Kidney (tissue), 14 donors: ENCODE data around the gene MYOZ1. TPM values are rescaled to one million over a fixed set of nuclear protein-coding genes. Genes with fewer than 3 reads are reported as not detected.

Experiments used
- DNase-seq, 5 donors: peaks; one replicate each; pipeline ENCODE4 v3.0.0-alpha.2; 2013 to 2020
- FAIRE-seq: peaks from 2 replicates; lab custom pipeline; 2012; peaks lifted over from hg19 to GRCh38; lab: Jason Lieb, UNC
- H3K27ac ChIP-seq, 2 donors: one replicate each; pipeline ENCODE4 v1.7.0; 2013; ENCODE audit warnings: low read depth in 2 of 2, low read length in 2 of 2, inconsistent platforms in 1 of 2
- H3K27me3 ChIP-seq: one replicate; pipeline ENCODE4 v1.7.1; 2013; ENCODE audit warnings: low read length, inconsistent platforms; ENCODE audit not compliant: control insufficient read depth, insufficient read depth
- H3K36me3 ChIP-seq, 3 donors: one replicate each; pipeline versions ENCODE4 v1.7.0 to v1.7.1; 2013; ENCODE audit warnings: low read length in 3 of 3, control low read depth in 1 of 3, inconsistent platforms in 1 of 3; ENCODE audit not compliant: insufficient read depth in 3 of 3, control insufficient read depth in 2 of 3
- H3K4me1 ChIP-seq, 3 donors: one replicate each; pipeline versions ENCODE4 v1.7.0 to v1.7.1; 2013; ENCODE audit warnings: low read length in 3 of 3, inconsistent platforms in 1 of 3, low read depth in 1 of 3; ENCODE audit not compliant: control insufficient read depth in 2 of 3, insufficient read depth in 2 of 3
- H3K4me3 ChIP-seq, 3 donors: one replicate each; pipeline versions ENCODE4 v1.7.0 to v1.8.1; 2013; ENCODE audit warnings: low read length in 3 of 3, control low read depth in 1 of 3, inconsistent platforms in 1 of 3
- H3K9ac ChIP-seq, 3 donors: one replicate each; pipeline versions ENCODE4 v1.7.0 to v1.7.1; 2013; ENCODE audit warnings: low read length in 3 of 3, control low read depth in 1 of 3, inconsistent platforms in 1 of 3
- H3K9me3 ChIP-seq, 3 donors: one replicate each; pipeline versions ENCODE4 v1.7.0 to v1.7.1; 2013; ENCODE audit warnings: low read length in 3 of 3, control low read depth in 1 of 3, inconsistent platforms in 1 of 3; ENCODE audit not compliant: control insufficient read depth in 2 of 3, insufficient read depth in 1 of 3
- intact Hi-C: fragments of 100-400 bp; cut with DNase I; formaldehyde crosslinking; loops from one replicate; pipeline ENCODE4 v1.11.1; 2022
- polyA plus RNA-seq: library from polyadenylated mRNA; stranded (reverse); fragments of 350-450 nt; fragmentation: Illumina TruSeq; extraction: RNeasy Lipid Tissue Mini Kit (QIAGEN cat#74804); gene quantifications from one replicate; pipeline ENCODE4 v1.2.3, GENCODE V29; 2014; ENCODE audit warnings: low read depth, low replicate concordance; ENCODE audit not compliant: insufficient read depth
- total RNA-seq: library from RNA; stranded (reverse); fragmentation: NEBNext Ultra II Directional; extraction: Animal tissue kit (Norgen Biotek cat#: 25700); gene quantifications from one replicate; pipeline ENCODE4 v1.2.1, GENCODE V29; 2021
- TF ChIP-seq, protein P1 (sequence below): IDR thresholded peaks from 3 replicates; pipeline ENCODE4 v1.5.1; 2012; ENCODE audit warnings: mild to moderate bottlenecking, moderate library complexity, borderline replicate concordance; ENCODE audit not compliant: insufficient read depth; ENCODE audit errors: extremely low read depth
- donor health status: control.
- donor health status: control.
- donor health status: control.
- donor health status: control.
- donor health status: control.
- donor health status: DM: yes; HTN: yes; CAD: no.
- donor health status: Normal renal cell carcinoma (clear cell type).

MYOZ1 gene
- total and polyA plus RNA-seq, 2 donors from 2014 or later: 3.5 to 9.2 TPM

DNA sequence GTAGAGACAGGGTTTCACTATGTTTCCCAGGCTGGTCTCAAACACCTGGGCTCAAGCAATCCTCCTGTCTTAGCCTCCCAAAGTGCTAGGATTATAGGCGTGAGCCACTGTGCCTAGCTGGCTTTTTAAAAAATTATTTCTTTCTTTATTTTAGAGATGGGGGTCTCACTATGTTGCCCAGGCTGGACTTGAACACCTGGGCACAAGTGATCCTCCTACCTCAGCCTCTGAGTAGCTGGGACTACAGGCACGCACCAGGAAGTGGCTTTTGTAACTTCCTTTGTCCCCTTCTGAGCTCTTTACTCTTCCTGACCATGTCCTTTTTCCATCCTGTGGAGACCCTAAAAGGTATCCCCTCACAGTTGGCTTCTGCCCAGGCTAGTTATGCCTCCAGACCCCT lies 2.1 kb upstream of the MYOZ1 start:
- FAIRE-seq (no peak), DNase-seq (no peak)
- Histone ChIP-seq H3K27me3 (no peaks in the 10 kb centered on the region), H3K4me1 (peaks cover 0 to 2% (median 0%) of the 10 kb centered on the region in 3 donors), H3K4me3 (no peak overlapping the region), H3K27ac (no peak overlapping the region), H3K36me3 (no peaks in the 10 kb centered on the region), H3K9ac (no peak overlapping the region), H3K9me3 (no peaks in the 10 kb centered on the region)
- intact Hi-C loops: loop anchor here (2.0 kb wide), 1 partner anchor 117 kb away; no protein-coding TSS in a partner anchor
- TF ChIP-seq, protein P1, sequence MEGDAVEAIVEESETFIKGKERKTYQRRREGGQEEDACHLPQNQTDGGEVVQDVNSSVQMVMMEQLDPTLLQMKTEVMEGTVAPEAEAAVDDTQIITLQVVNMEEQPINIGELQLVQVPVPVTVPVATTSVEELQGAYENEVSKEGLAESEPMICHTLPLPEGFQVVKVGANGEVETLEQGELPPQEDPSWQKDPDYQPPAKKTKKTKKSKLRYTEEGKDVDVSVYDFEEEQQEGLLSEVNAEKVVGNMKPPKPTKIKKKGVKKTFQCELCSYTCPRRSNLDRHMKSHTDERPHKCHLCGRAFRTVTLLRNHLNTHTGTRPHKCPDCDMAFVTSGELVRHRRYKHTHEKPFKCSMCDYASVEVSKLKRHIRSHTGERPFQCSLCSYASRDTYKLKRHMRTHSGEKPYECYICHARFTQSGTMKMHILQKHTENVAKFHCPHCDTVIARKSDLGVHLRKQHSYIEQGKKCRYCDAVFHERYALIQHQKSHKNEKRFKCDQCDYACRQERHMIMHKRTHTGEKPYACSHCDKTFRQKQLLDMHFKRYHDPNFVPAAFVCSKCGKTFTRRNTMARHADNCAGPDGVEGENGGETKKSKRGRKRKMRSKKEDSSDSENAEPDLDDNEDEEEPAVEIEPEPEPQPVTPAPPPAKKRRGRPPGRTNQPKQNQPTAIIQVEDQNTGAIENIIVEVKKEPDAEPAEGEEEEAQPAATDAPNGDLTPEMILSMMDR: no peak

DNA sequence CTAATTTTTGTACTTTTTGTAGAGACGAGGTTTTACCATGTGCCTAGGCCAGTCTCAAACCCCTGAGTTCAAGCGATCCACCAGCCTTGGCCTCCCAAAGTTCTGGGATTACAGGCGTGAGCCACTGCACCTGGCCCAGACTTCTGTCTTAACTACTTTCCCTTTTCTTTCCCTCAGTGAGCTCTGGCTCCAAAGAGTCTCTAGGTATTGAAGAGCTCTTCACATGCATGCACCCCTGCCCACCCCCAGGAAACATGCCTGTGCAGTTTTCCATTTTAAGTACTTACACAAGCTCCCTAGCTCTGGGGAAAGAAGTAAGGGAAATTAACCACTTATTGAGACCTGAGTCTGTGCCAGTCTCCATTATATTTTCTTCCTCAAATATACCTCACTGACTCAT lies 2.0 kb downstream of the MYOZ1 start:
- TF ChIP-seq, protein P1: no peak
- FAIRE-seq: no peak
- Histone ChIP-seq H3K4me1 (peaks cover 0 to 2% (median 0%) of the 10 kb centered on the region in 3 donors), H3K9me3 (no peaks in the 10 kb centered on the region), H3K27me3 (no peaks in the 10 kb centered on the region), H3K27ac (no peak overlapping the region), H3K36me3 (no peaks in the 10 kb centered on the region), H3K9ac (no peak overlapping the region), H3K4me3 (no peak overlapping the region)
- no peak for DNase-seq
- intact Hi-C loops: no loop called here

DNA sequence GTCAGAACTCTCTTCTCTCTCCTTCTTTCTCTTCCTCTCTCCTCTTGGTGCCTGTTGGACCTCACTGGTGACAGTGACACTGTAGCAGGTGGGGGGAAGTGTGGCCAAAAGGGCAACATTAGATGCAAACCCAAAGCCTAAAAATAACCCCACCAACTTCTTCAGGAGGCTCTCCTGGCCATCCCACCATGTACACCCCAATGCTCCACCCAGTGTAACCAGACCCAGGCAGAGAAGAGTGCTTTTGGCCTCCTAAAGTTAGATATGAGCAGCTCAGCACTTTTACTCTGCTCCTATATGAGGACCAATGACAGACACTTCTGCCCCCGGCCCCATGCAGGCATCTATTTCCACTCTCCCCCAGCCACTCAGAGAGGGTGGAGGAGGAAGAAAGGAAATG lies 5.5 kb downstream of the MYOZ1 start:
- Histone ChIP-seq H3K27me3 (no peaks in the 10 kb centered on the region), H3K27ac (no peak overlapping the region), H3K9me3 (no peaks in the 10 kb centered on the region), H3K9ac (no peak overlapping the region), H3K4me1 (no peaks in the 10 kb centered on the region), H3K4me3 (no peak overlapping the region), H3K36me3 (no peaks in the 10 kb centered on the region)
- TF ChIP-seq, protein P1: no peak
- DNase-seq (no peak), FAIRE-seq (no peak)
- intact Hi-C loops: no loop called here

DNA sequence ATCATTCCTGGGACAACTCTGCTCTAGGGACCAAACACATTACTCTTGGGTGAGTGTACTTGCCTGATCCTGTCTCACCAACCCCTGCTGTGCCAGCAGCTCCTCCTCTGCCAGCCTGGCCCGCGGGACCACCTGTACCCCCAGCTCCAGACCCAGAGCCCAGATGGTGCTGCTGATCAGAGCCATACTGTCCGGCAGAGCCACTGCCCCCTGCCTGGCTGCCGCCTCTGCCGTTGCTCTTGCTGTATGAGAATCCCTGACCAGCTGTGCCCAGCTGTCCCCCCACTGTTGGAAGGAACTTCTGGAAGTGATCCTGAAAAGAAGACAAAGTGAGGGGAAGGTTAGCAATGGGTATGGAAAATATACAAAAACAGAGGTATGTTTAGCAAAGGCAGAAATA lies 6.9 kb downstream of the MYOZ1 start:
- Histone ChIP-seq H3K27ac (no peak overlapping the region), H3K4me1 (no peaks in the 10 kb centered on the region), H3K9me3 (no peaks in the 10 kb centered on the region), H3K9ac (no peak overlapping the region), H3K27me3 (no peaks in the 10 kb centered on the region), H3K36me3 (no peaks in the 10 kb centered on the region), H3K4me3 (no peak overlapping the region)
- intact Hi-C loops: no loop called here
- DNase-seq (no peak), FAIRE-seq (no peak)
- TF ChIP-seq, protein P1: no peak
